ENCODE data around the gene CTIF. TPM values are rescaled to one million over a fixed set of nuclear protein-coding genes. Genes with fewer than 3 reads are reported as not detected.

CTIF gene
- total RNA-seq, 4 donors from 2014 or later: 16.6 to 116 (median 34.5) TPM

DNA sequence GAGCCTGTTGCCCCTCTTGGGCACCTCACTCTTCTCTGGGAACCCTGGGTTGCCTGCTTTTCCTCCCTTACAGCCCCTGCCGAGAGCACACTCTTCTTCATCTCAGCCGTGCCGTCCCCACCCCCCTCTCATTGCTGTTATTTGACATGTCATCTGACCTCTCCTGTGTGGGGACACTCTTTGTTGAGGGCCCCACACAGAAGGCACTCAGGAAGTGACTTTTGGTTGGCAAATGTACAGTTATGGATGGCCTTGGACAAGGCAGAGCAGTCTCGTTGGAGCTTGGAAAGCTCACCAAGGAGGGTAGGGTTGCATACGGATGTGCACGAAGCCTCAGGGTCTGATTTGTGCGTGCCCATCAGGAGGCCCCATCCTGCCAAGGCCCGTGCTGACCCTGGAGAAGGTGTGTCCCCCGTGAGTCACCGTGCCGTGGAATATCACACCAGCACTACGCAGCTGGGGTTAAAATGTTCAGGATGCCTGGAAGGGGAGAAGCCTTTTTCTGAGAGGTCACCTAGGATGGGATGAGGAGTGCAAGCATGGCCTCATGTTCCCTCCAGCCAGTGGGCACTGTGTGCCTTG is 93.9 kb downstream of the CTIF start:
- no peak overlapping the region for H3K4me3 ChIP-seq
- TF ChIP-seq POLR2A (IDR thresholded peaks at IDR 0.05): no peak
- TF ChIP-seq, protein P1, sequence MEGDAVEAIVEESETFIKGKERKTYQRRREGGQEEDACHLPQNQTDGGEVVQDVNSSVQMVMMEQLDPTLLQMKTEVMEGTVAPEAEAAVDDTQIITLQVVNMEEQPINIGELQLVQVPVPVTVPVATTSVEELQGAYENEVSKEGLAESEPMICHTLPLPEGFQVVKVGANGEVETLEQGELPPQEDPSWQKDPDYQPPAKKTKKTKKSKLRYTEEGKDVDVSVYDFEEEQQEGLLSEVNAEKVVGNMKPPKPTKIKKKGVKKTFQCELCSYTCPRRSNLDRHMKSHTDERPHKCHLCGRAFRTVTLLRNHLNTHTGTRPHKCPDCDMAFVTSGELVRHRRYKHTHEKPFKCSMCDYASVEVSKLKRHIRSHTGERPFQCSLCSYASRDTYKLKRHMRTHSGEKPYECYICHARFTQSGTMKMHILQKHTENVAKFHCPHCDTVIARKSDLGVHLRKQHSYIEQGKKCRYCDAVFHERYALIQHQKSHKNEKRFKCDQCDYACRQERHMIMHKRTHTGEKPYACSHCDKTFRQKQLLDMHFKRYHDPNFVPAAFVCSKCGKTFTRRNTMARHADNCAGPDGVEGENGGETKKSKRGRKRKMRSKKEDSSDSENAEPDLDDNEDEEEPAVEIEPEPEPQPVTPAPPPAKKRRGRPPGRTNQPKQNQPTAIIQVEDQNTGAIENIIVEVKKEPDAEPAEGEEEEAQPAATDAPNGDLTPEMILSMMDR (IDR thresholded peaks at IDR 0.05): no peak
- H3K4me1 ChIP-seq: no peaks in the 10 kb centered on the region
- H3K9me3 ChIP-seq: no peaks in the 10 kb centered on the region
- DNase-seq: no peak
- no peak overlapping the region for H3K27ac ChIP-seq
- no peaks in the 10 kb centered on the region for H3K36me3 ChIP-seq
- H3K27me3 ChIP-seq: no peaks in the 10 kb centered on the region

DNA sequence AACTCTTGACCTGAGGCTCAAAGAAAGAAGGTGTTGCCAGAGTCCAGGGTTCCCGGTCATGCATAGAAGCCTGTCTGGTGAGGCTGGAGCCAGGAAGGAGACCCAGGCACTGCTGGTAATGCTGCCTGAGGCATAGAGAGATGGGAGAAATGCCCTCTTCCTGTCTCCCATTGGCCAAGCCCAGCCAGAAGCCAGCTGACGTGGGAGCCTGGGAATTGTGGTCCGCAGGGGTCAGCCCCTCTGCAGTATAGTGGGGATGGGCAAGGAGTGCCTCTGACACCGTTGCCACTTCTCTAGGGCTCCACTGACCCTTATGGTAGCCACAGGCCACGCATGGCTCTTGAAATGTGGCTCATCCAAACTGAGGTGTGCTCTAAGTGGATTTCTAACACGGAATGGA is 95.7 kb downstream of the CTIF start:
- TF ChIP-seq POLR2A (IDR thresholded peaks at IDR 0.05): no peak
- TF ChIP-seq, protein P1 (IDR thresholded peaks at IDR 0.05): no peak
- Histone ChIP-seq H3K4me1 (no peaks in the 10 kb centered on the region), H3K9me3 (no peaks in the 10 kb centered on the region), H3K27me3 (no peaks in the 10 kb centered on the region), H3K36me3 (no peaks in the 10 kb centered on the region), H3K4me3 (no peak overlapping the region), H3K27ac (no peak overlapping the region)
- no peak for DNase-seq

DNA sequence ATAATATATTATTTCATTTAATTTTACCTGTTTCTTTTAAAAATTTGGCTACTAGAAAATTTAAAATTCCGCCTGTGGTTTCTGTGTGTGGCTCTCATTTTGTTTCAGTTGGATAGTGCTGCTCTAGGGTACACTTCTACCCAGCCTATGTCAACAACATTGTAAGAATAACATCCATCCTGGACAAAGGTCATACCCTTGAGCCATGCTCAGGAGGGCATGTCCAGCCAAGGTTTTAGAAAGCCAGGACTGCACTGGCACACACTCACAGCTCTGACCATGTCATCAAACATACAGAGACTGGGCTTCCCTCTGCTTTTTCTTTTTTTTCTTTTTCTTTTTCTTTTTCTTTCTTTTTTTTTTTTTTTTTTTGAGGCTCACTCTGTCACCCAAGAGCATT is 96.1 kb downstream of the CTIF start:
- TF ChIP-seq, protein P1 (IDR thresholded peaks at IDR 0.05): no peak
- TF ChIP-seq POLR2A (IDR thresholded peaks at IDR 0.05): no peak

DNA sequence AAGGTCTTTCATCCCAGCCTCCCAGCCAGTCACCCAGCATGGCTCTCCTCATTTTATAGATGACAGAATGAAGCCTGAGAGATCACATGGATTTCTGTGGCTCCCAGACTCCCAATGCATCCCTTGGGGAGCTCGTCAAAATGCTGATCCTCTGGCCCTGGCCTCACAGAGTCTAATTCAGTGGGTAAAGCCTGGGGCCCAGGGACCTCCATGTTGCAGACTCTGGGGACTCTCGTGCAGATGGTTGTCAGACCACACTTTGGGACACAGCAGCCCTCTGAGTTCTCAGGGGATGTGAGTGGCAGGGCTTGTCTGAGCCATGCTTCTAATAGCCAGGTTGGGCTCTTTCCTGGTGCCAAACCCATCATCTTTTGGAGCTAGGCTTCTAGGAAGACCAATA is 97.0 kb downstream of the CTIF start:
- Histone ChIP-seq H3K27ac (no peak overlapping the region), H3K27me3 (no peaks in the 10 kb centered on the region), H3K36me3 (no peaks in the 10 kb centered on the region), H3K9me3 (no peaks in the 10 kb centered on the region), H3K4me3 (no peak overlapping the region), H3K4me1 (no peaks in the 10 kb centered on the region)
- no peak for DNase-seq
- TF ChIP-seq, protein P1 (IDR thresholded peaks at IDR 0.05): no peak
- TF ChIP-seq POLR2A (IDR thresholded peaks at IDR 0.05): no peak

More for the DNA sequence above, 96.1 kb downstream of the CTIF start:
- Histone ChIP-seq H3K9me3 (no peaks in the 10 kb centered on the region), H3K27ac (no peak overlapping the region), H3K27me3 (no peaks in the 10 kb centered on the region), H3K4me3 (no peak overlapping the region), H3K4me1 (no peaks in the 10 kb centered on the region), H3K36me3 (no peaks in the 10 kb centered on the region)
- DNase-seq: no peak

DNA sequence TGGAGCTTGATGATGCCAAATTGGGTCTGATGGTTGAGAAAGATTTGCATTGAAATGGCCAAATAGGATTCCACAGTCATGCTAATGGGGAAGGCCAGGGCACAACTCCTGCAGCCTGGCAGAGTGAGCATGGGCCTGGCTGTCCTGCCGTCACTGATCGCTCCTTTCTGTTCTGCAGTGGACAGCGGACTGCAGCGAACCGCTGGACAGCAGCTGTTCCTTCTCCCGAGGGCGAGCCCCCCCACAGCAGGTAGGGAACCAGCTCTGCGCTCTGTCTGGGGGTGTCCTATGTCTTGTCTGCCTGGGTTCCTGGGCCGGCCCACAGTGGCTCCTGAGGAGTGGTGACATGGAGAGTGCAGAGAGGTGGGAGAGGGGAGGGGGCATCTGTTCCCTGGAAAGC is 97.6 kb downstream of the CTIF start:
- Histone ChIP-seq H3K27ac (no peak overlapping the region), H3K4me3 (no peak overlapping the region), H3K36me3 (no peaks in the 10 kb centered on the region), H3K4me1 (no peaks in the 10 kb centered on the region), H3K9me3 (no peaks in the 10 kb centered on the region), H3K27me3 (no peaks in the 10 kb centered on the region)
- no peak for DNase-seq
- no peak for TF ChIP-seq POLR2A (IDR thresholded peaks at IDR 0.05)
- TF ChIP-seq, protein P1 (IDR thresholded peaks at IDR 0.05): no peak
